ENCODE results near the gene FAM228A.

GRCh38 chr2:24191848-24192247 is 17.0 kb downstream of the FAM228A start:
- TF ChIP-seq EZH2 (IDR thresholded peaks at IDR 0.05; ENCODE audit: insufficient read depth, poor library complexity, severe bottlenecking) (no peak), EZH2phosphoT487 (IDR thresholded peaks at IDR 0.05; ENCODE audit: insufficient read depth, low read depth) (no peak)
